ENCODE data around the gene TAL1. TPM values are rescaled to one million over a fixed set of nuclear protein-coding genes. Genes with fewer than 3 reads are reported as not detected.

The TAL1 gene
- total RNA-seq, 2 experiments from 2014 or later, result not detected

DNA sequence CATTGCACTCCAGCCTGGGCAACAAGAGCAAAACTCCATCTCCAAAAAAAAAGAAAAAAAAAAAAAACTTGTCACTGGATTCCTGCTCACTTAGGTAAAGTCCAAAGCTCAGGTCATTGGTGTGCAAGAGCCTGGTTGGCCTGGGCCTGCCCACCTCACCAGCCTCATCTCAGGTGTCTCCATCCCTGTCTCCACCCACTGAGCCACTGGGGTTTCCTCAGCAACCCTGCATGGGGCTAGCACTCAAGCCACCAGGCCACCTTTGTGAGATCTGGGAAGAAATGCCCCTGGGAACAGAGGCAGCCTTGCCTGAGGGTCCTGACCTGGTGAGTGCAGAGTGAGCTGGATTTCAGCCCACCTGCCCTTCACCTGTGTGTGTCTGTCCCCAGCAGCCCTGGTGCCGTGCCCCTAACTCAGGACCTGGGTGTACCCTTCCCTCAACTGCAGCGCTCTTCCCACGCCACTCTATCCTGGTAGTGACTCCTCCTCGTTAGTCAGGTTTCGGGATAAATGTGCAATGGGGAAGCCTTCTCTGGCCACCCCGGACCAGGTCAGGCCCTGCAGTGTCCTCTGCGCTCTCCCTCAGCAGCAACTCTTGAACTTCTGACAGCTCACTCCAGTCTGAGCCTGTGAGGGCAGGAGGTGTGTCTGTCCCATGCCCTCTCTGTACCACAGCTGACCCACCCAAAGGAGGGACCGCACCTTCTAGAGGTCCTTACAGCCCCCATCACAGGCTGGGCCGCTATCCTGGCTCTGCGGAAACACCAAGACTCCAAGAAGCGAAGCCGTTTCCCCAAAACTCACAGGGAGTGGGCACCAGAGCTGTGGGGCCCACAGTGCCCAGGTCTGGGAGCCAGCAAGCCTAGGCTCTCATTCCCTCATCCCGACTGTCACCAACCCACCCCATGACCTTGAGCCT, 45.5 kb downstream of the TAL1 start:
- H3K9me3 Mint-ChIP-seq (ENCODE audit: low read depth), result no peaks in the 10 kb centered on the region
- peaks cover 3% of the 10 kb centered on the region for H3K27me3 Mint-ChIP-seq
- no peak overlapping the region for H3K27ac Mint-ChIP-seq
- H3K4me1 Mint-ChIP-seq, result no peaks in the 10 kb centered on the region
- no peaks in the 10 kb centered on the region for H3K36me3 Mint-ChIP-seq
- peak; percentile 18 for DNase-seq
- CTCF ChIA-PET, result interaction anchor here (1.3 kb wide), 1 partner anchor 8 kb away, joined by 3 read pairs; no protein-coding TSS in a partner anchor
- no peak overlapping the region for H3K4me3 Mint-ChIP-seq
- ATAC-seq, result no peak

DNA sequence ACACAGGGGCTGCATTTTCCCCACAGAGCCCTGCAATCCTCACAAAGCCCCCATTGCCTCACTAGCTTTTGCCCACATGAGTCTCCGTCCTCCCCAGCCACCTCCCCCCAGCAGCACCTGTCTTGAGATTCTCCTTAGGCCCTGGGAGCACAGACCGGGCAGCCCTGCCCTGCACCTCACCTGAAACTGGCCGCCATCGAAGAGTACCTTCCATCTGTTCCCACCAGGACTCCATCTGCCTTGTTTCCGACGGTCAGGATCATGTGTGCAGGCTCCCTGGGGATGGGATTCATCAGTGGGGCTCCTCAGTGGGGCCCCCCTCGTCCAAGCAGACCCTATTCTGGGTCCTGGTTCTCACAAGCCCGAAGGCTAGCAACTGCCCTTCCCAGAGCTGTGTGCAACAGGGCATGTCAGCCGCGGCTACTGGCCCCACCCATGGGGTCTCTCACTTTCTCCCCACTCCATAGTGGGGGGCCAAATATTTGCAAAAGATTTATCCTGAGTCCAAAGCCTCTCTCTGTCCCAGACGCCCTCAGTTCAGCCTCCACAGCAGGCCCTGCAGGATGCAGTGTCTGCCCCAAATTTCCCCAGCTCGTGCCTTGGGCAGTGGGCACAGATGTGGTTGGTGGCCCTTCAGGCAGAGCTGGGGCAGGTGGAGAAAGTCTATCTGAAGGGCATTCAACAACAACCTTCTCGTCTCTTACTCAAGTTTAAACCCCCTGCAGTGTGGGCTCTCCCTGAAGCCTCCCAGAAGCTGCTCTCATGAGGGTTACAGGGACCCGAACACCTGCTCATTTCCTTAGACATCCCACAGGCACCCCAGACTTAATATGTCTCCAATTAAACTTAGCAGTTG, 47.0 kb downstream of the TAL1 start:
- Mint-ChIP-seq H3K4me3 (no peak overlapping the region), H3K9me3 (ENCODE audit: low read depth) (no peaks in the 10 kb centered on the region), H3K27ac (no peak overlapping the region), H3K36me3 (no peaks in the 10 kb centered on the region), H3K27me3 (peaks cover 12% of the 10 kb centered on the region), H3K4me1 (no peaks in the 10 kb centered on the region)
- CTCF ChIA-PET, result interaction anchor here (0.8 to 7.5 kb wide), 6 partner anchors 7 to 251 kb away, joined by 3 to 107 read pairs (median 4); partner anchors contain the start of genes CMPK1 and PDZK1IP1
- ATAC-seq (peak; percentile 26), DNase-seq (no peak)

DNA sequence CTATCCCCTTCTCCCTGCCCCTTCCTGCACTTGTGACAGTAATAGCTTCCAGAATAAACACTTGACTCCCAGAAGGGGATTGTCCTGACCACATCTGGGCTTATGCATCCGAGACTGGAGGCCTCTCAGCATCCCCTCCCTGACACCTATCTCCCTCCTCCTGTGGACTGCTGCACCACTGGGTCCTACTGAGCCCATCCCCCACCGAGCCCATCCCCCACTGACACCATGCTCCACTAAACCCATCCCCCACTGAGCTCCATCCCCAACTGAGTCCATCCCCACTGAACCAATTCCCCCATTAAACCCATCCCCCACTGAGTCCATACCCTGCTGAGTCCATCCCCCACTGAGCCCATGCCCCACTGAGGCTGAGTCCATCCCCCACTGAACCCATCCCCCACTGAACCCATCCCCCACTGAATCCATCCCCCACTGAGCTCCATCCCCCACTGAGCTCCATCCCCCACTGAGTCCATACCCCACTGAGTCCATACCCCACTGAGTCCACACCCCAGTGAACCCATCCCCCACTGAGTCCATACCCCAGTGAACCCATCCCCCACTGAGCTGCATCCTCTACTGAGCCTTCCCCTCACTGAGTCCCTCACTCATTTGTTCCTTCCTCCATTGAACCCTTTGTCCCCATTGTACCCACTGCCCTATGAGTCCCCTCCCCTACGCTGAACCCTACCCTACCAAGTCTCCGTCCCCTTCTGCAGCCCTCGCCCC, 47.8 kb downstream of the TAL1 start:
- CTCF ChIA-PET, result interaction anchor here (0.7 to 7.5 kb wide), 6 partner anchors 8 to 252 kb away, joined by 3 to 107 read pairs (median 4); partner anchors contain the start of genes CMPK1 and PDZK1IP1
- no peak overlapping the region for H3K27ac Mint-ChIP-seq
- no peaks in the 10 kb centered on the region for H3K36me3 Mint-ChIP-seq
- H3K4me3 Mint-ChIP-seq, result no peak overlapping the region
- no peak for ATAC-seq
- DNase-seq, result no peak
- H3K27me3 Mint-ChIP-seq, result peaks cover 19% of the 10 kb centered on the region
- no peaks in the 10 kb centered on the region for H3K9me3 Mint-ChIP-seq (ENCODE audit: low read depth)
- H3K4me1 Mint-ChIP-seq, result peaks cover 5% of the 10 kb centered on the region

DNA sequence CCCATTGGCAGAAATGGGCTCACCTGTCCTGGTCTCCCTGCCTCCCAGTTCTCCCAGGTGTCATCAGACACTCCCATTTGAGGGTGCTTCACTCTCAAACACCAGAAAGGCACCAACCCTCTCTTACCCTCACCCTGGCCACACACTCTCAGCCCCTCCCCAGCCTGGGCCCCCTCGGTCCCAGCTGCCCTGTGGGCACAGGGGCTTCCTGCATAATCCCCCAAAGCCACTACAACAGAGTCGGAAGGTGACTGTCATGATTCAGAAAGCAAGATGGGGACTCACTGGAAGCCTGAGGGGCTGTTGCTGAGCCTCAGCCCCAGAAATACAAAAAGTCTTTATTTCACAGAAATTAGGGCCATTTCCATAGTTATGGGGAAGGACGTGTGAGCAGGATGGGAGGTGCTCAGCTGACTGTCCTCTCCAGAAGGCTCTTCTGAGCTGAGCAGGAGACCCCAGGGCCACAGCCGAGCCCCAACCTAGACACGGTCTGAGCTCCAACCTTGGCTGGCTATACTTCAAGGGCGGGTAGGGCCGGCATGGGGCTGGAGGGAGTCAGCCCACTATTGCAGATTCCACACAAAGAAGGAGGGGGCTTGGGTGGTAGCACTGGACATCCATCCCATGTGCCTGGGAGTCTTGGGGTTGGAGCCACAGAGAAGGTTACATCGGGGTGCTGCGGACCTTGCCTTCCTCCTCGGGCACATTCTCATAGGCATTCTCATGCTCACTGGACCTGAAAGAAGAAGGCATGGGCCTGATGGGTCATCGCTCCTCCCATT, 48.5 kb downstream of the TAL1 start:
- Mint-ChIP-seq H3K4me3 (no peak overlapping the region), H3K4me1 (peaks cover 10% of the 10 kb centered on the region), H3K9me3 (ENCODE audit: low read depth) (no peaks in the 10 kb centered on the region), H3K36me3 (no peaks in the 10 kb centered on the region), H3K27ac (no peak overlapping the region), H3K27me3 (peaks cover 22% of the 10 kb centered on the region)
- DNase-seq (no peak), ATAC-seq (no peak)
- CTCF ChIA-PET, result interaction anchor here (0.5 to 7.5 kb wide), 7 partner anchors 8 to 777 kb away, joined by 3 to 107 read pairs (median 5); partner anchors contain the start of gene PDZK1IP1

DNA sequence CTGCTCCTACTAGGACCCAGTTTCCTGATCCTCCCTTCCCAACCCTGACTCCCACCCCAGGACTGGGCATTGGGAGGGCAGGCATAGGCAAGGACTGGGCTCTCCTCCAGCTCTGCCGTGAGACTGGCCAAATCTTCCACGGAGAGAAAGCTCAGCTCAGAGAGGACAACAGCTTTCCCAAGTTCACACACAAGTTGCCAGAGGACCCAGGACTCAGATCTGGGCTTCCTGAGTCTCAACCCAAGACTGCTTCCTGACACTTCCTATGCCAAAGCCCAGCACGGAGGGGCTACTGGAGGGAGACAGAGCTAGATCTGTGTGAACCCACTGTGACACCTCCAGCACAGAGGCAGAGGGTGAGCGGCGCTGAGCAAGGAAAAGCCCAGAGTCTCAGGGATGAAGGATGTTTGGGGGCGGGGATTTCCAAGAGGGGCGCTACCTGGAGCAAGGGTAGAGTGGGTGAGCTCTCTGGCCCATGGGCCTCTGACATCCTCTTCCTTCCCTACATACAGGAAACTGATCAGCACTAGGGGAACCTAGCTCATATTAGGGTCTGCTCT, 49.3 kb downstream of the TAL1 start:
- peaks cover 22% of the 10 kb centered on the region for H3K27me3 Mint-ChIP-seq

DNA sequence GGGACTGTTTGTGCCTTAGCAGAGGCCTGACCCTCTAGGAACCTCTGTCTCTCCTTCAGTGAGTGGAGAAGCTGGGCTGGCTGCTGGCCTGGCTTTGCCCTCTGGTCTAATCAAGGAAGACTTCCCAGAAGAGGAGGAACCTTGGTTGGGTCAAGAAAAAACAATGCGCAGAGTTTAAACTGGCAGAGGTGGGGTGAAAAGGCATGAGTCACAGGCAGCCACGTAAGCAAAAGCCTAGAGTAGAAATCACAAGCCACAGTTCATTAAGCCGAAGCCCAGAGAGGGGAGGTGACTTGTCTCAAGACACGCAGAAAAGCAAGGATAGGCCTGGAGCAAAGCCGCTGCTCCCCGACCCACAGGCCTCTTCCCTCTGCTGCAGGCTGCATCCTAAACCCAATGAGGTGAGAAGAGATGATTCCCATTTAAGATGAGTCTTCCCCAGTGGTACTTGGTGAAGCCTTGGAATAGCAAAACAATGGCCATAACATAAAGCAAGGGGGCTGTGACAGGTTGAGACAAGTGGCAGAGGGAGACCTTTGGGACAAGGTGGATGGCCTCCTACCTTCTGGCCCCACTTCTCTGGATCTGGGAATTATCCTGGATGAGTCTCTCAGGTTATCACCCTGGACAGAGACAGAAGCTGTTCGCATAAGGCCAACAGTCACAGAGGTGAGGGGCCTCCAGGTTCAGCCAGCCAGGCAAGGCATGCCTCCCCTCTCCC, 49.9 kb downstream of the TAL1 start:
- Mint-ChIP-seq H3K9me3 (ENCODE audit: low read depth) (no peaks in the 10 kb centered on the region), H3K36me3 (no peaks in the 10 kb centered on the region), H3K4me3 (no peak overlapping the region), H3K27ac (no peak overlapping the region), H3K27me3 (peaks cover 23% of the 10 kb centered on the region), H3K4me1 (peaks cover 10% of the 10 kb centered on the region)
- CTCF ChIA-PET, result interaction anchor here (1.1 to 7.5 kb wide), 3 partner anchors 10 to 81 kb away, joined by 5 to 107 read pairs (median 7); partner anchors contain the start of gene PDZK1IP1
- no peak for DNase-seq
- no peak for ATAC-seq

More for the DNA sequence above, 49.3 kb downstream of the TAL1 start:
- no peaks in the 10 kb centered on the region for H3K9me3 Mint-ChIP-seq (ENCODE audit: low read depth)
- no peak for ATAC-seq
- no peak overlapping the region for H3K27ac Mint-ChIP-seq
- H3K36me3 Mint-ChIP-seq, result no peaks in the 10 kb centered on the region
- no peak overlapping the region for H3K4me3 Mint-ChIP-seq
- no peak for DNase-seq
- CTCF ChIA-PET, result interaction anchor here (0.5 to 7.5 kb wide), 3 partner anchors 10 to 776 kb away, joined by 3 to 107 read pairs (median 7); partner anchors contain the start of gene PDZK1IP1
- H3K4me1 Mint-ChIP-seq, result peaks cover 10% of the 10 kb centered on the region

DNA sequence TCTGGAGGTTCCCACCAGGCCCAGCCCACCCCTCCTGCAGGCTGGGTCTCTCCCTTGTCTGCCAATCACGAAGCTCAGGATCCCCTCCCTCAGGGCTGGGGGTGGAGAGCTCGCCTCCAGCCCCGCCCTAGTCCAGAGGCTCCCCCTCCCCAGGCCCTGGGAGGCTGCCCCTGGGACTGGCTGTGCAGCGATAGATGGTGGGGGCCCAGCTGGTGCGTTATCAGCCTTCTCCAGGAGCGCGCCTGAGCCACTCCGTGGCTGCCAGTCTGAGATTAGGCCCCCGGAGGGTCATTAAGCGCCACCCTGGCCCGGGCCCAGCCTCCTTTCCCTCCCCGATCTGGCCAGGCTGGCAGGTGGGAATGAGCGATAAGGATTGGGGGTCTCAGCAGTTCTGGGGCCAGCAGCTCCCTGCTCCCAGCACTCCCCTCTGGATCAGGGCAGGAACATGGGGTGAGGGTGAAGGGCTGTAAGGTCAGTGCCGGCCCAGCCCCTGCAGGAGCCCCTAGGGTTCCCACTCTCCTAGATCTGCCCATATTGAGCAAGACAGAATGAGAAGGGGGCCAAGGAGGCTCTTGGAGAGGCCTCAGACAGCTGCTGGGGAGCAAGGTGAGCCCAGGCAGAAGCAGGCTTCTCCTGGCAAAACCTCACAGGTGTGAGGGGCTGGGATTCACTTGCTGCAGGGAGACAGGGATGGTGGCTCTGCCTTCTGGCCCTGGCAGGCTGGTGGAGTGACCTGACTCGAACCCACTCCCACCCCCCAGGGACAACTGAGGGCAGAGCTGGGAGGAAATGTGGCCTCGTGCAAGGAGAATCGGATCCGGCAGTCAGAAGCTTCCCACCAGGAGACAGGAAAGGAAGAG, 50.7 kb downstream of the TAL1 start:
- Mint-ChIP-seq H3K4me1 (peaks cover 10% of the 10 kb centered on the region), H3K9me3 (ENCODE audit: low read depth) (no peaks in the 10 kb centered on the region), H3K27me3 (peaks cover 23% of the 10 kb centered on the region), H3K36me3 (no peaks in the 10 kb centered on the region), H3K4me3 (no peak overlapping the region), H3K27ac (no peak overlapping the region)
- no peak for DNase-seq
- no peak for ATAC-seq
- CTCF ChIA-PET, result interaction anchor here (0.6 to 7.5 kb wide), 4 partner anchors 11 to 153 kb away, joined by 3 to 107 read pairs (median 4); partner anchors contain the start of gene PDZK1IP1

DNA sequence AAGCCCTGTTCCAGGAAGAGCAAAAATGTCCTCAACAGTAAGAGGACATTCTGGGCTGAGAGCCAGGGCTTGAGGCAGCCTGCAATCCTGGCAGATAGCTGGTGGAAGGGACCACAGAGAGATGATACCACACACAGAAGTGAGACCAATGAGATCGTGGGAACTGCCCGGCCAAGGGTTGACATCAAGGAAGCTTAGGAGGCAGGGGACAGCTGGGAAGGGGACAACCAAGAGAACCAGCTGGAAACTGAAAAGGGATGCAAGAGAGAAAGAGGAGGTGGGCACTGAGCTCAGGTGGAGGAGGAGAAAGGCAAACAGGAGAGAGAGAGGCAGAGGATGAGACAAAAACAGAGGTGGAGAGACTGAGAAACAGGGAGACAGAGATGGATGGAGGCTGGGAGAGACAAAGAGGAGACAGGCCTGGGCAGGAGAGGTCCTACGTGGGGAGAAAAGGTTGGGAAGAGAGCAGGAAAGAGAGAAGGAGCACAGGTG, 51.4 kb downstream of the TAL1 start:
- DNase-seq (no peak), ATAC-seq (no peak)
- Mint-ChIP-seq H3K27ac (no peak overlapping the region), H3K27me3 (peaks cover 23% of the 10 kb centered on the region), H3K4me1 (peaks cover 10% of the 10 kb centered on the region), H3K4me3 (no peak overlapping the region), H3K9me3 (ENCODE audit: low read depth) (no peaks in the 10 kb centered on the region), H3K36me3 (no peaks in the 10 kb centered on the region)
- CTCF ChIA-PET, result interaction anchor here (0.6 to 7.5 kb wide), 5 partner anchors 12 to 154 kb away, joined by 3 to 107 read pairs (median 5); partner anchors contain the start of gene PDZK1IP1

DNA sequence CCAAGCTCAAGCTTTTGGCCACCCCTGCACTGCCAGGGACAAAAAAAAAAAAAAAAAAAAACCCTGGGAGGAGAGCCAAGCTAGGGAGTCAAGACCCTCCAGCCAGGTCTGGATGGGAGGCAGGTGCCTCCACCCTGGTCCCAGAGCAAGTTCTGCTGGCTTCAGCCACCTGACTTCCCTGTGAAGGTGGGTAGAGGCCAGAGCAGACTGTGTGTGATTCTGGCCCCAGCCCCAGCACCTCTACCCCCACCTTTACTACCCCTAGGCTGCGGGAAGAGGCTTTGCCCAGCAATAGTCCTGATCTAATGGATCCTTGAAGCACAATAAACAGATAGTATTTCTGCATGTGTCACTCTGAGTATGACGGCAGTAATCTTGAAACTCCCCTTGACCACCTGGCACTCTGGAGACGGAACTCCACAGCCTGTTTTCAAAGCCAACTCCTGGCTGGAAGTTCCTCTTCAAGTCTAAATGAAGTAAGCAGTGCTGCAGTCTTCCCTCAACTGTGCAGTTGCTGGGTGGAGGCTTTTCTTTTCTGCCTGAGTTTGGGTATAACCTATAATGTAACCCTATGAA, 51.9 kb downstream of the TAL1 start:
- ATAC-seq (no peak), DNase-seq (no peak)
- Mint-ChIP-seq H3K36me3 (no peaks in the 10 kb centered on the region), H3K27ac (no peak overlapping the region), H3K9me3 (ENCODE audit: low read depth) (no peaks in the 10 kb centered on the region), H3K4me1 (peaks cover 10% of the 10 kb centered on the region), H3K27me3 (peaks cover 24% of the 10 kb centered on the region), H3K4me3 (no peak overlapping the region)
- CTCF ChIA-PET, result interaction anchor here (0.9 to 7.5 kb wide), 15 partner anchors 8 to 538 kb away, joined by 3 to 107 read pairs (median 5); partner anchors contain the start of genes FOXD2 and PDZK1IP1

Data from activated CD8-positive, alpha-beta memory T cell treated with anti-CD3 and anti-CD28 coated beads, Interleukin-2, amount 10 ng/mL, durations not matched to agents 7 days and 5 days (primary cell).